GM18502 (cell line): ENCODE results near the gene SYT1.

Experiments used
- ATAC-seq: cut with Tn5 transposase; IDR thresholded peaks from one replicate; pipeline ENCODE4 v1.9.1; 2021; ENCODE audit warnings: mild to moderate bottlenecking; ENCODE audit not compliant: unreplicated experiment, poor library complexity

The SYT1 gene

GRCh38 chr12:78888568-78888967 is 24.0 kb downstream of the SYT1 start:
- ATAC-seq: peak; percentile 98

- no peak for ATAC-seq
Measured at GRCh38 chr12:78891646-78892353, 27.2 kb downstream of the SYT1 start.

GRCh38 chr12:78898416-78898815 is 33.8 kb downstream of the SYT1 start:
- no peak for ATAC-seq

- ATAC-seq: no peak
Measured at GRCh38 chr12:78914859-78915331, 50.3 kb downstream of the SYT1 start.

GRCh38 chr12:78916845-78917480 is 52.4 kb downstream of the SYT1 start:
- ATAC-seq: no peak

GRCh38 chr12:78917513-78917912 is 52.9 kb downstream of the SYT1 start:
- no peak for ATAC-seq

- ATAC-seq: no peak
Measured at GRCh38 chr12:78918268-78918667, 53.7 kb downstream of the SYT1 start.

- ATAC-seq: no peak
Measured at GRCh38 chr12:78928200-78929074, 63.9 kb downstream of the SYT1 start.

GRCh38 chr12:78929075-78929418 is 64.5 kb downstream of the SYT1 start:
- no peak for ATAC-seq

- ATAC-seq: no peak
Measured at GRCh38 chr12:78931466-78931990, 67.0 kb downstream of the SYT1 start.

GRCh38 chr12:78933014-78933413 is 68.4 kb downstream of the SYT1 start:
- no peak for ATAC-seq

GRCh38 chr12:78938341-78939084 is 73.9 kb downstream of the SYT1 start:
- ATAC-seq: no peak

- no peak for ATAC-seq
Measured at GRCh38 chr12:78949532-78949931, 85.0 kb downstream of the SYT1 start.

GRCh38 chr12:78951803-78952551 is 87.4 kb downstream of the SYT1 start:
- no peak for ATAC-seq

- ATAC-seq: no peak
Measured at GRCh38 chr12:78952552-78952929, 88.0 kb downstream of the SYT1 start.

GRCh38 chr12:78958941-78959340 is 94.4 kb downstream of the SYT1 start:
- ATAC-seq: no peak

- no peak for ATAC-seq
Measured at GRCh38 chr12:78959556-78959955, 95.0 kb downstream of the SYT1 start.

- ATAC-seq: no peak
Measured at GRCh38 chr12:78961171-78961570, 96.6 kb downstream of the SYT1 start.

- ATAC-seq: no peak
Measured at GRCh38 chr12:78963439-78964227, 99.1 kb downstream of the SYT1 start.
